Ammon's horn (tissue), 1 donor: ENCODE results near the gene TNFRSF11A.

Experiments
- DNase-seq: peaks from one replicate; pipeline ENCODE4 v3.0.0-alpha.2; 2016; ENCODE audit warnings: low spot score

The TNFRSF11A gene

GRCh38 chr18:62345909-62346308, 20.8 kb downstream of the TNFRSF11A start:
- DNase-seq = no peak

GRCh38 chr18:62346333-62347088, 21.4 kb downstream of the TNFRSF11A start:
- DNase-seq = no peak

- DNase-seq = no peak
Measured at GRCh38 chr18:62347089-62347506, 22.0 kb downstream of the TNFRSF11A start.

- DNase-seq = no peak
Measured at GRCh38 chr18:62348474-62348873, 23.4 kb downstream of the TNFRSF11A start.

GRCh38 chr18:62353170-62353569, 28.1 kb downstream of the TNFRSF11A start:
- DNase-seq = no peak

GRCh38 chr18:62354151-62354550, 29.0 kb downstream of the TNFRSF11A start:
- DNase-seq = no peak

- DNase-seq = no peak
Measured at GRCh38 chr18:62357079-62357719, 32.1 kb downstream of the TNFRSF11A start.

- no peak for DNase-seq
Measured at GRCh38 chr18:62360805-62361204, 35.7 kb downstream of the TNFRSF11A start.

- no peak for DNase-seq
Measured at GRCh38 chr18:62361288-62361687, 36.2 kb downstream of the TNFRSF11A start.

- DNase-seq = no peak
Measured at GRCh38 chr18:62364558-62364957, 39.4 kb downstream of the TNFRSF11A start.

- DNase-seq = no peak
Measured at GRCh38 chr18:62365420-62365819, 40.3 kb downstream of the TNFRSF11A start.

GRCh38 chr18:62366992-62367391, 41.9 kb downstream of the TNFRSF11A start:
- DNase-seq = no peak

GRCh38 chr18:62368100-62368499, 43.0 kb downstream of the TNFRSF11A start:
- DNase-seq = no peak

- no peak for DNase-seq
Measured at GRCh38 chr18:62369129-62369644, 44.1 kb downstream of the TNFRSF11A start.

GRCh38 chr18:62370366-62370765, 45.3 kb downstream of the TNFRSF11A start:
- DNase-seq = no peak

GRCh38 chr18:62371436-62371835, 46.3 kb downstream of the TNFRSF11A start:
- DNase-seq = no peak

- no peak for DNase-seq
Measured at GRCh38 chr18:62372156-62372555, 47.0 kb downstream of the TNFRSF11A start.

- DNase-seq = no peak
Measured at GRCh38 chr18:62372882-62373281, 47.8 kb downstream of the TNFRSF11A start.

GRCh38 chr18:62374410-62374965, 49.4 kb downstream of the TNFRSF11A start:
- DNase-seq = no peak

GRCh38 chr18:62377131-62377807, 52.2 kb downstream of the TNFRSF11A start:
- DNase-seq = no peak

- no peak for DNase-seq
Measured at GRCh38 chr18:62379051-62379450, 53.9 kb downstream of the TNFRSF11A start.

GRCh38 chr18:62381373-62381772, 56.3 kb downstream of the TNFRSF11A start:
- DNase-seq = no peak
